Naive thymus-derived CD4-positive, alpha-beta T cell (primary cell): ENCODE data around the gene ASNS. TPM values are rescaled to one million over a fixed set of nuclear protein-coding genes. Genes with fewer than 3 reads are reported as not detected.
"Not testable (repeated sequence)": the region's sequence is repeated elsewhere in the genome, so short reads cannot be mapped to it uniquely, and the experiment has no call there.

Experiments used
- ATAC-seq: fragments of 150-1000 bp; cut with Tn5 transposase; 2 replicates; pipeline ENCODE4 v1.10.0; 2021; ENCODE audit warnings: mild to moderate bottlenecking, moderate library complexity
- CTCF ChIA-PET: fragments of 350-600 bp; sonication (Branson Sonifier 250); formaldehyde crosslinking; loops from one replicate; lab custom pipeline; 2021; ENCODE audit warnings: antibody characterized with exemption; lab: Charles Lee
- POLR2A ChIA-PET: fragments of 350-600 bp; sonication (Branson Sonifier 250); formaldehyde crosslinking; loops from one replicate; lab custom pipeline; 2021; ENCODE audit warnings: antibody characterized with exemption, inconsistent platforms; lab: Charles Lee
- DNase-seq, 9 donors: peaks; one replicate each; pipeline versions ENCODE4 v3.0.0 to v3.0.0-alpha.2; 2020 to 2022; ENCODE audit warnings: mixed read lengths in 1 of 9
- H3K27ac ChIP-seq: one replicate; pipeline ENCODE4 v1.7.0; 2013; ENCODE audit warnings: mild to moderate bottlenecking, low read depth, low read length, moderate library complexity
- H3K27me3 ChIP-seq, 2 donors: one replicate each; pipeline ENCODE4 v1.7.0; 2013; ENCODE audit warnings: low read length in 2 of 2, mild to moderate bottlenecking in 2 of 2, moderate library complexity in 2 of 2; ENCODE audit not compliant: control insufficient read depth in 2 of 2, insufficient read depth in 2 of 2
- H3K36me3 ChIP-seq, 3 experiments: 1 replicate in 2 of 3; 2 replicates in 1 of 3; pipeline ENCODE4 v1.7.0; 2013; ENCODE audit warnings: low read length in 3 of 3, mild to moderate bottlenecking in 3 of 3, moderate library complexity in 1 of 3; ENCODE audit not compliant: insufficient read depth in 3 of 3, control insufficient read depth in 2 of 3
- H3K4me1 ChIP-seq, 2 donors: one replicate each; pipeline ENCODE4 v1.7.0; 2013; ENCODE audit warnings: low read length in 2 of 2, mild to moderate bottlenecking in 2 of 2, moderate library complexity in 1 of 2; ENCODE audit not compliant: control insufficient read depth in 2 of 2, insufficient read depth in 2 of 2
- H3K4me3 ChIP-seq: 2 replicates; pipeline ENCODE4 v1.7.0; 2013; ENCODE audit warnings: mild to moderate bottlenecking, low read length
- H3K9me3 ChIP-seq, 3 experiments: 1 replicate in 2 of 3; 2 replicates in 1 of 3; pipeline ENCODE4 v1.7.0; 2013; ENCODE audit warnings: low read length in 3 of 3; ENCODE audit not compliant: control insufficient read depth in 2 of 3
- H3K27ac Mint-ChIP-seq, 9 donors: one replicate each; pipeline ENCODE4 v1.8.0; 2020 to 2022; ENCODE audit warnings: mixed read lengths in 9 of 9, mild to moderate bottlenecking in 8 of 9, moderate library complexity in 5 of 9, inconsistent platforms in 2 of 9
- H3K27me3 Mint-ChIP-seq, 5 donors: one replicate each; pipeline ENCODE4 v1.8.0; 2021 to 2022; ENCODE audit warnings: mixed read lengths in 5 of 5, mild to moderate bottlenecking in 1 of 5
- H3K36me3 Mint-ChIP-seq, 5 donors: one replicate each; pipeline ENCODE4 v1.8.0; 2020 to 2022; ENCODE audit warnings: mixed read lengths in 5 of 5, mild to moderate bottlenecking in 3 of 5, inconsistent platforms in 1 of 5
- H3K4me1 Mint-ChIP-seq, 7 donors: one replicate each; pipeline ENCODE4 v1.8.0; 2020 to 2022; ENCODE audit warnings: mixed read lengths in 7 of 7, mild to moderate bottlenecking in 3 of 7, inconsistent platforms in 1 of 7
- H3K4me3 Mint-ChIP-seq, 10 donors: one replicate each; pipeline ENCODE4 v1.8.0; 2020 to 2022; ENCODE audit warnings: mild to moderate bottlenecking in 10 of 10, mixed read lengths in 10 of 10, moderate library complexity in 6 of 10, inconsistent platforms in 2 of 10
- H3K9me3 Mint-ChIP-seq, 11 donors: one replicate each; pipeline ENCODE4 v1.8.0; 2020 to 2022; ENCODE audit warnings: mixed read lengths in 11 of 11, mild to moderate bottlenecking in 4 of 11, inconsistent platforms in 1 of 11, moderate library complexity in 1 of 11
- intact Hi-C, 2 donors: fragments of 100-400 bp; cut with micrococcal nuclease; formaldehyde crosslinking; loops; one replicate each; pipeline ENCODE4 v1.15.1; 2023
- polyA plus RNA-seq, 2 donors: library from polyadenylated mRNA; unstranded; fragments of 300-500 nt; fragmentation: Illumina TruSeq; gene quantifications; one replicate each; pipeline ENCODE4 v1.2.3, GENCODE V29; 2021
- total RNA-seq, 6 experiments: library from RNA in 5 of 6; stranded (reverse) in 5 of 6; gene quantifications; 1 replicate in 5 of 6; 2 replicates in 1 of 6; pipeline ENCODE4 v1.2.3 and lab custom pipeline; 2021 to 2026

Gene ASNS, protein sequence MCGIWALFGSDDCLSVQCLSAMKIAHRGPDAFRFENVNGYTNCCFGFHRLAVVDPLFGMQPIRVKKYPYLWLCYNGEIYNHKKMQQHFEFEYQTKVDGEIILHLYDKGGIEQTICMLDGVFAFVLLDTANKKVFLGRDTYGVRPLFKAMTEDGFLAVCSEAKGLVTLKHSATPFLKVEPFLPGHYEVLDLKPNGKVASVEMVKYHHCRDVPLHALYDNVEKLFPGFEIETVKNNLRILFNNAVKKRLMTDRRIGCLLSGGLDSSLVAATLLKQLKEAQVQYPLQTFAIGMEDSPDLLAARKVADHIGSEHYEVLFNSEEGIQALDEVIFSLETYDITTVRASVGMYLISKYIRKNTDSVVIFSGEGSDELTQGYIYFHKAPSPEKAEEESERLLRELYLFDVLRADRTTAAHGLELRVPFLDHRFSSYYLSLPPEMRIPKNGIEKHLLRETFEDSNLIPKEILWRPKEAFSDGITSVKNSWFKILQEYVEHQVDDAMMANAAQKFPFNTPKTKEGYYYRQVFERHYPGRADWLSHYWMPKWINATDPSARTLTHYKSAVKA
- 10 to 100 TPM; 23.1 to 49.3 (median 31.8) TPM for total RNA-seq
- 10 to 100 TPM; 30.4 to 38.4 TPM for polyA plus RNA-seq
- total RNA-seq (lab: John Stamatoyannopoulos, UW): 1.6 reads per million, percentile 5 among the genes with 10 or more reads in this experiment

DNA sequence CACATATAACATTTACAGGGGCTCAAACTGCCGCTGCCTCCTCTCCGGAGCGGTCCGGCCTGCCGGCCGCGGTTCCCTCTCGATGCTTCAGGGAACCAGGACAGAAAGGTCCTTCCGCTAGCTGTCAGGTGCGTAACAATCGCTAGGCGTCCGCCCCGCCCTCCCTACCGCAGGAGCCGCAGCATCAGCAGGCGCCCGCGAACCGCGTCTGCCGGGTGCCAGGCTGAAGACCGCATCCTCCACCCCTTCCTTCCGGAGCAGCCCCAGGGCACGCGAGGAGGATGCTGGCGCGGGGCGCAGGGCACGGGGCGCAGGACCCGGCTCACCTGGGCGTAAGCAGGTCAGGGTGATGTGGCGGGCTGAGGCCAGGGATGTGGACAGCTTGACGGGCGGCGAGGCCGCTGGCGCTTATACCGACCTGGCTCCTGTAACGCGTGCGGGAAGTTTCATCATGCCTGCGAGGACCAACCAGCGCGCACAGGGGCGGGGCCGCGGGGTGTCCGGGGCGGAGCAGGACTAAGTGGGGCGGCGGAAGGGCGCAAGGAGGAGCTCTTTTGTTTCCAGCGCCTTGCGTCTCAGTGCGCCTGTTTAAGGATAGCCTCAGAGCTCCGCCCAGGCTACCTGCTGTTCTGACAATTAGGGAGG is at the start of gene ASNS:
Gene ASNS (minus strand): TSS at position 384 of the 645 bp plus-strand sequence. CDS start 3,252 bp downstream, outside the sequence.
- Histone ChIP-seq H3K9me3 (no peaks in the 10 kb centered on the region), H3K27ac (peak within 1 kb of the TSS; percentile 76), H3K4me1 (peaks cover 0 to 15% of the 10 kb centered on the region in 2 donors), H3K4me3 (peak within 1 kb of the TSS; percentile 79), H3K36me3 (peaks cover 0 to 9% (median 0%) of the 10 kb centered on the region in 3 experiments), H3K27me3 (no peaks in the 10 kb centered on the region)
- H3K36me3 Mint-ChIP-seq: peaks cover 3 to 17% (median 10%) of the 10 kb centered on the region in 5 donors
- peaks cover 0 to 2% (median 0%) of the 10 kb centered on the region in 11 donors for H3K9me3 Mint-ChIP-seq
- DNase-seq (peak; percentile 59 to 92 (median 82)), ATAC-seq (peak; percentile 92)
- peaks cover 9 to 26% (median 15%) of the 10 kb centered on the region in 7 donors for H3K4me1 Mint-ChIP-seq
- ChIA-PET POLR2A (interaction anchor here (0.5 to 2.0 kb wide), 4 partner anchors 379 to 755 kb away, joined by 4 to 6 read pairs (median 4); partner anchors contain the start of gene SDHAF3), CTCF (interaction anchor here (0.6 kb wide), 1 partner anchor 539 kb away, joined by 3 read pairs; no protein-coding TSS in a partner anchor)
- peak within 1 kb of the TSS; percentile 66 to 93 (median 91) for H3K27ac Mint-ChIP-seq
- peak within 1 kb of the TSS; percentile 87 to 92 (median 91) for H3K4me3 Mint-ChIP-seq
- H3K27me3 Mint-ChIP-seq: no peaks in the 10 kb centered on the region
- intact Hi-C loops: loop anchor here (1.0 to 10.0 kb wide), 8 partner anchors 56 to 1005 kb away; partner anchors contain the start of genes BRI3 (in 2 of the 2), SDHAF3 (in 2 of the 2), LMTK2 (in 1 of the 2) and TECPR1 (in 1 of the 2)

DNA sequence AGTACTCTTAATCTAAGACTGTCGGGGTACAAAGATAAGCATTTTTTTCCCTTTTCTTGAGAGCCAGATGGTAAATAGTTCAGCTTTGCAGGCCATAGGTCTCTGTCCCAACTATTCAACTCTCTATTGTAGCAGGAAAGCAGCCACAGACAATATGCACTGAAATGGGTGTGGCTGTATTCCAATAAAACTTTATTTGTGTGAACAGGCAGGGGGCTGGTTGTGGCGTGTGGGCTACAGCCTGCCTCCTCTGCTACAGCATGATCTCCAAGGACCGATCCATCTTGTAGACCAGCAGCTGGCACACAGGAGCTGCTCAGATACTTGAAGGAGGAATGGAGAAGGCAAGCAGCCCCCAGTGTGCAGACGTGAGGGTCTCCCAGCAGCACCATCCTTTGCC is 49.0 kb upstream of the ASNS start:
- H3K4me1 Mint-ChIP-seq, CTCF ChIA-PET, H3K27me3 ChIP-seq, H3K36me3 ChIP-seq, H3K9me3 ChIP-seq, ATAC-seq, H3K4me3 Mint-ChIP-seq, intact Hi-C loops, POLR2A ChIA-PET, H3K4me3 ChIP-seq, H3K4me1 ChIP-seq, DNase-seq, H3K9me3 Mint-ChIP-seq, H3K27ac ChIP-seq, H3K27ac Mint-ChIP-seq, H3K27me3 Mint-ChIP-seq: not testable (repeated sequence)
- H3K36me3 Mint-ChIP-seq: peaks cover 0 to 33% (median 0%) of the 10 kb centered on the region in 5 donors

DNA sequence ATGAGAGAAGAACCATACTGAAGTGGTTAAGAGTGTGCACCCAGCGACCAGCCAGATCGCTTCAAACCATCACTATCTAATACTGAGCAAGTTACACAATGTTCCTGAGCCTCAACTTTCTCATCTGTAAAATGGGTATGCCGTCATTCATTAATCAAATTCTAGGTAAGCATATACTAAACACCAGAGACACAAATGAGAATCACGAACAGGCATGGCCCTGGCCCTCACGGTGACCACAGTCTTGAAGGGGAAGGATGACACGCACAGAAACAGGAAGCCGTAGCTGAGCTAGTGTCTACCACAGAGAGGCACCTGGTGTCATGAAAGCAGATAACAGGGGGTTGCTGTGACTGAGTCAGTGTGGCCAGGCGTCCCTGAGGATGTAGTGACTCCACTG is 43.1 kb upstream of the ASNS start:
- H3K4me1 ChIP-seq, H3K27me3 ChIP-seq, H3K4me3 Mint-ChIP-seq, H3K9me3 Mint-ChIP-seq, H3K9me3 ChIP-seq, H3K36me3 ChIP-seq, H3K4me1 Mint-ChIP-seq, POLR2A ChIA-PET, H3K27ac ChIP-seq, CTCF ChIA-PET, DNase-seq, ATAC-seq, intact Hi-C loops, H3K27me3 Mint-ChIP-seq, H3K27ac Mint-ChIP-seq, H3K4me3 ChIP-seq: not testable (repeated sequence)
- H3K36me3 Mint-ChIP-seq: peaks cover 0 to 20% (median 0%) of the 10 kb centered on the region in 5 donors

DNA sequence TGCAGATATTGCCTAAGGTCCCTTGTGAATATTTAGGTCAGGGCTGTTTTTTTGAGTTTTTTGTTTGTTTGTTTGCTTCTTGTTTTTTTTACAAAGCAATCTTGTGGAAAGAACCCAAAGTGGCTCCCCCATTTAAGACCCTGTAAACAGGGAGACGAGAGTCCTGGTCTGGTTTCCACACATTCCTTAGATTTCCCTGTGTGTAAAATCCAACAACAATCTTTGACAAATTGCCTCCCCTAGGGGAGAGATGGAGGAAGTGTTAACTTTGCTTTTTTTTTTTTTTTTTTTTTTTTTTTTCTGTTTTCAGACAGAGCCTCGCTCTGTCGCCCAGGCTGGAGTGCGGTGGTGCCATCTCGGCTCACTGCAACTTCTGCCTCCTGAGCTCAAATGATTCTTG is 40.1 kb upstream of the ASNS start:
- H3K9me3 Mint-ChIP-seq, ATAC-seq, H3K27ac Mint-ChIP-seq, H3K27me3 ChIP-seq, H3K36me3 ChIP-seq, H3K4me3 Mint-ChIP-seq, H3K27me3 Mint-ChIP-seq, intact Hi-C loops, H3K4me1 Mint-ChIP-seq, H3K9me3 ChIP-seq, CTCF ChIA-PET, H3K4me3 ChIP-seq, POLR2A ChIA-PET, H3K27ac ChIP-seq, DNase-seq, H3K4me1 ChIP-seq: not testable (repeated sequence)
- H3K36me3 Mint-ChIP-seq: peaks cover 0 to 20% (median 4%) of the 10 kb centered on the region in 5 donors

DNA sequence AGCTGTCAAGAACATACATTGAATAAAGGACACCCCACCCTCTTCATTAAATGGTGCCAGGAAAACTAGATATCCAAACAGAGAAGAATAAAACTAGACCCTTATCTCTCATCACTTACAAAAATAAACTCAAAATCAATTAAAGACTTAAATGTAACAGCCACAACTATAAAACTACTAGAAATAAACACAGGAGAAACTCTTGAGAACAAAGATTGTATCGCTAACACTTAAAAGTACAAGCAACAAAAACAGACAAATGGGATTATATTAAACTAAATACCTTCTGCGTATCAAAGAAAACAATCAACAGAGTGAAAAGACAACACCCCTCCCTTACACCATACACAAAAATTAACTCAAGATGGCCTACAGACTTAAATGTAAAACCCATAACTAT is 24.7 kb upstream of the ASNS start:
- Mint-ChIP-seq H3K36me3 (peaks cover 0 to 43% (median 23%) of the 10 kb centered on the region in 5 donors), H3K9me3 (peaks cover 0 to 42% (median 9%) of the 10 kb centered on the region in 11 donors)
- ATAC-seq, H3K36me3 ChIP-seq, H3K27me3 Mint-ChIP-seq, H3K4me1 Mint-ChIP-seq, H3K27ac ChIP-seq, POLR2A ChIA-PET, H3K27ac Mint-ChIP-seq, H3K27me3 ChIP-seq, H3K4me1 ChIP-seq, CTCF ChIA-PET, H3K4me3 Mint-ChIP-seq, intact Hi-C loops, H3K9me3 ChIP-seq, H3K4me3 ChIP-seq, DNase-seq: not testable (repeated sequence)

DNA sequence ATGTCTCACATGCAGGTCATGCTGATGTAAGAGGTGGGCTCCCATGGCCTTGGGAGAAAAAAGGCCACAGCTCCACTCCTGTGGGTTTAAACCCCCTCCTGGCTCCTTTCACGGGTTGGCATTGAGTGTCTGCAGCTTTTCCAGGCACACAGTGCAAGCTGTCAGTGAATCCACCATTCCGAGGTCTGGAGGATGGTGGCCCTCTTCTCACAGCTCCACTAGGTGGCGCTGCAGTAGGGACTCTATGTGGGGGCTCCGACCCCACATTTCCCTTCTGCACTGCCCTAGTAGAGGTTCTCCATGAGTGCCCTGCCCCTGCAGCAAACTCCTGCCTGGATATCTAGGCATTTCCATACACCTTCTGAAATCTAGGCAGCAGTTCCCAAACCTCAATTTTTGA is 19.5 kb upstream of the ASNS start:
- POLR2A ChIA-PET, intact Hi-C loops, H3K27ac ChIP-seq, H3K4me3 Mint-ChIP-seq, H3K27me3 ChIP-seq, DNase-seq, H3K4me3 ChIP-seq, H3K4me1 Mint-ChIP-seq, H3K27me3 Mint-ChIP-seq, H3K27ac Mint-ChIP-seq, H3K9me3 ChIP-seq, H3K4me1 ChIP-seq, ATAC-seq, CTCF ChIA-PET, H3K36me3 ChIP-seq: not testable (repeated sequence)
- H3K36me3 Mint-ChIP-seq: peaks cover 5 to 26% (median 23%) of the 10 kb centered on the region in 5 donors
- peaks cover 5 to 50% (median 12%) of the 10 kb centered on the region in 11 donors for H3K9me3 Mint-ChIP-seq
